ENCODE measurements around the gene KCNH1.

KCNH1 gene

DNA sequence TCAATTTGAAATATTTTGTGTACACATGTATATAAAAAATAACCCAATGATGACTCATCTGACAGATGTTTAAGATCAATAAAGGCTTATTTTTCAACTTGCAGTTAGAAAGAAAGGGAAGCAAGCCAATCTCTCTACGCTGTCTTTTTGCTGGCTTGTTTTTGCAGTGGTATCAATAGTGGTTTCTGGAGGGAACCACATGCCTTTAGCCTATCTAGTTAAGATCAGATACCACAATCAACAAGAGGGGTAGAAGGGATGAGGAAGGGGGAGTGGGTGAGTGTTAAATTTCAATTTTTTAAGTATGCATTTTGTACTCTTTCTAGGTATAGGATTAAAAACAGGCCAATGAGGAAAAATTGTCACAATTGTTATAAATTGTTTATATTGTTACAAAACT lies 276.2 kb downstream of the KCNH1 start:
- H2BK120ac ChIP-seq (ENCODE audit: low read depth, low read length), result no peak overlapping the region
- no peak overlapping the region for H4K8ac ChIP-seq (ENCODE audit: low read depth, low read length)
- H2AK5ac ChIP-seq (ENCODE audit: low read depth, low read length), result no peak overlapping the region
- H3K23ac ChIP-seq (ENCODE audit: low read depth, low read length, poor library complexity), result no peak overlapping the region
- H3K79me1 ChIP-seq (ENCODE audit: low read depth, low read length), result no peaks in the 10 kb centered on the region
- H3K14ac ChIP-seq (ENCODE audit: low read length), result no peak overlapping the region
- H3K18ac ChIP-seq (ENCODE audit: low read length), result no peak overlapping the region
- H2BK15ac ChIP-seq (ENCODE audit: low read length), result no peak overlapping the region
- no peak overlapping the region for H2BK5ac ChIP-seq (ENCODE audit: low read length)
- H3K9ac ChIP-seq (ENCODE audit: low read depth, low read length, poor library complexity), result no peak overlapping the region
- H3K4ac ChIP-seq (ENCODE audit: low read length), result no peak overlapping the region
- H2BK12ac ChIP-seq (ENCODE audit: low read length), result no peak overlapping the region
- H3K4me3 ChIP-seq (ENCODE audit: low read length in 2 of 2), result no peak overlapping the region
- no peaks in the 10 kb centered on the region for H3K36me3 ChIP-seq (replicated peaks in 1 of 2; ENCODE audit: control insufficient read depth in 2 of 2, insufficient read depth in 2 of 2, low read length in 2 of 2)
- H2AFZ ChIP-seq (ENCODE audit: low read length), result no peak overlapping the region
- DNase-seq (ENCODE audit: low spot score), result no peak
- H4K91ac ChIP-seq (ENCODE audit: low read depth, low read length, poor library complexity), result no peak overlapping the region
- H3K4me1 ChIP-seq (ENCODE audit: control insufficient read depth in 2 of 2, insufficient read depth in 1 of 2, low read depth in 1 of 2, low read length in 2 of 2), result peaks cover 0 to 11% of the 10 kb centered on the region in 2 donors
- H3K27me3 ChIP-seq (ENCODE audit: control insufficient read depth in 3 of 3, insufficient read depth in 3 of 3, low read depth in 1 of 3, low read length in 3 of 3), result no peaks in the 10 kb centered on the region
- no peak overlapping the region for H3K27ac ChIP-seq (replicated peaks; ENCODE audit: low read length)
- no CpG with 5 or more reads among the region's 1 CpG for WGBS, 2 donors (ENCODE audit: extremely low coverage in 2 of 2, insufficient read length in 2 of 2, insufficient replicate concordance in 1 of 2)
- H3K4me2 ChIP-seq (ENCODE audit: insufficient read depth, low read length, poor library complexity, severe bottlenecking), result no peak overlapping the region
- no peaks in the 10 kb centered on the region for H3K9me3 ChIP-seq (replicated peaks in 1 of 2; ENCODE audit: control insufficient read depth in 2 of 2, insufficient read depth in 1 of 2, low read depth in 1 of 2, low read length in 2 of 2)

DNA sequence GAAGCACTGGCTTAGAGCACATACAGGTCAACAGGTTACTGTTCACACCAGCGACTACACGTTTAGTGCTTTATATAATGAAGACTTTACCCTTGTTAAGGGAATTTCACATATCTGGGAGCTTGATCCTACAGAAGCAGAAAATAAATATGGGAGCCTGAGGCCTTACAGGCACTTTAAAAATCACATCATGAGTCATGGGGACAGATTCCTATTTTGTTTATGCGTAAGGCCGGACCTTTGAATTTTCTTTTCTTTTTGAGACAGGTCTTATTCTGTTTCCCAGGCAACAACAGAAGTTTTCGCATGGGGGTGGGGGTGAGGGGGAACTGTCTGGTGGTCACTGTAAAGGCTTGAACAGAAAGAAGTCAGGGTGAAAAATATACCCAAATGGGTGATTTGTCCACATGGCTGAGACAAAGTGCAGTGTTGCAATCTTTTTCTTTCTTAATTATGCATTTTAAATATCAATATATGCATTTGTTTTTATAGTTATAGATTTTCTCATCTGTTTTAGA lies 276.7 kb downstream of the KCNH1 start:
- H3K23ac ChIP-seq (ENCODE audit: low read depth, low read length, poor library complexity), result no peak overlapping the region
- no peak overlapping the region for H3K4me2 ChIP-seq (ENCODE audit: insufficient read depth, low read length, poor library complexity, severe bottlenecking)
- H2AK5ac ChIP-seq (ENCODE audit: low read depth, low read length), result no peak overlapping the region
- no peak overlapping the region for H3K14ac ChIP-seq (ENCODE audit: low read length)
- no peak overlapping the region for H3K4ac ChIP-seq (ENCODE audit: low read length)
- H2BK12ac ChIP-seq (ENCODE audit: low read length), result no peak overlapping the region
- H3K9ac ChIP-seq (ENCODE audit: low read depth, low read length, poor library complexity), result no peak overlapping the region
- no peak overlapping the region for H2BK15ac ChIP-seq (ENCODE audit: low read length)
- no peak overlapping the region for H3K27ac ChIP-seq (replicated peaks; ENCODE audit: low read length)
- H3K36me3 ChIP-seq (replicated peaks in 1 of 2; ENCODE audit: control insufficient read depth in 2 of 2, insufficient read depth in 2 of 2, low read length in 2 of 2), result no peaks in the 10 kb centered on the region
- no peak overlapping the region for H2BK120ac ChIP-seq (ENCODE audit: low read depth, low read length)
- no peak for DNase-seq (ENCODE audit: low spot score)
- H3K4me1 ChIP-seq (ENCODE audit: control insufficient read depth in 2 of 2, insufficient read depth in 1 of 2, low read depth in 1 of 2, low read length in 2 of 2), result peaks cover 0 to 11% of the 10 kb centered on the region in 2 donors
- no peaks in the 10 kb centered on the region for H3K27me3 ChIP-seq (ENCODE audit: control insufficient read depth in 3 of 3, insufficient read depth in 3 of 3, low read depth in 1 of 3, low read length in 3 of 3)
- H2BK5ac ChIP-seq (ENCODE audit: low read length), result no peak overlapping the region
- peak overlapping the region; percentile 48 for H2AFZ ChIP-seq (ENCODE audit: low read length)
- no peak overlapping the region for H4K91ac ChIP-seq (ENCODE audit: low read depth, low read length, poor library complexity)
- no peaks in the 10 kb centered on the region for H3K9me3 ChIP-seq (replicated peaks in 1 of 2; ENCODE audit: control insufficient read depth in 2 of 2, insufficient read depth in 1 of 2, low read depth in 1 of 2, low read length in 2 of 2)
- no peak overlapping the region for H3K18ac ChIP-seq (ENCODE audit: low read length)
- H3K4me3 ChIP-seq (ENCODE audit: low read length in 2 of 2), result no peak overlapping the region
- no peaks in the 10 kb centered on the region for H3K79me1 ChIP-seq (ENCODE audit: low read depth, low read length)
- WGBS, 2 donors (ENCODE audit: extremely low coverage in 2 of 2, insufficient read length in 2 of 2, insufficient replicate concordance in 1 of 2), result no CpG with 5 or more reads among the region's 5 CpGs
- H4K8ac ChIP-seq (ENCODE audit: low read depth, low read length), result no peak overlapping the region

DNA sequence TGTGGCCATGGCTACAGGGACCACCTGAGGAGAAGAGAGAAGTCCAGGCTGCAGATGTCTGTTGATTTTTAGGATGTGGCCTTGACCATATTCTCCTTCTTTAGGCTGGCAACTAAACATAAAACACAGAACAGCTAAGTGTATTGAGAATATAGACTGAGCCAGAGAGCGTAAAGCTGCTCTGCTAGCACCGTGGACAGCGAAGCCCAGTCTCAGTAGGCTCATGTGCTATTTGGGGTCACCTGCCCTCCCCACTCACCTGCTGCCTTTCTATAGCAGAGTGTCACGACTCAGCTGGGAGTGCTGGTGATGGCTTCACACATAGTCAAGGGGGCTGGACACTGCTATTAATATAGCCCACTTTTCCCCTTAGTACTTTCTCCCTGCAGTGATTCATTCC lies 278.5 kb downstream of the KCNH1 start:
- no peak overlapping the region for H2BK120ac ChIP-seq (ENCODE audit: low read depth, low read length)
- H2AFZ ChIP-seq (ENCODE audit: low read length), result no peak overlapping the region
- no peak overlapping the region for H4K8ac ChIP-seq (ENCODE audit: low read depth, low read length)
- H2BK5ac ChIP-seq (ENCODE audit: low read length), result no peak overlapping the region
- no peak for DNase-seq (ENCODE audit: low spot score)
- H3K4me1 ChIP-seq (ENCODE audit: control insufficient read depth in 2 of 2, insufficient read depth in 1 of 2, low read depth in 1 of 2, low read length in 2 of 2), result peaks cover 0 to 11% of the 10 kb centered on the region in 2 donors
- no peak overlapping the region for H3K14ac ChIP-seq (ENCODE audit: low read length)
- no peak overlapping the region for H2AK5ac ChIP-seq (ENCODE audit: low read depth, low read length)
- no peak overlapping the region for H3K27ac ChIP-seq (replicated peaks; ENCODE audit: low read length)
- no peak overlapping the region for H3K4me2 ChIP-seq (ENCODE audit: insufficient read depth, low read length, poor library complexity, severe bottlenecking)
- H3K4me3 ChIP-seq (ENCODE audit: low read length in 2 of 2), result no peak overlapping the region
- WGBS, 2 donors (ENCODE audit: extremely low coverage in 2 of 2, insufficient read length in 2 of 2, insufficient replicate concordance in 1 of 2), result no CpG with 5 or more reads among the region's 4 CpGs
- no peaks in the 10 kb centered on the region for H3K79me1 ChIP-seq (ENCODE audit: low read depth, low read length)
- no peak overlapping the region for H2BK15ac ChIP-seq (ENCODE audit: low read length)
- no peak overlapping the region for H3K9ac ChIP-seq (ENCODE audit: low read depth, low read length, poor library complexity)
- no peak overlapping the region for H3K4ac ChIP-seq (ENCODE audit: low read length)
- H3K36me3 ChIP-seq (replicated peaks in 1 of 2; ENCODE audit: control insufficient read depth in 2 of 2, insufficient read depth in 2 of 2, low read length in 2 of 2), result no peaks in the 10 kb centered on the region
- H3K9me3 ChIP-seq (replicated peaks in 1 of 2; ENCODE audit: control insufficient read depth in 2 of 2, insufficient read depth in 1 of 2, low read depth in 1 of 2, low read length in 2 of 2), result no peaks in the 10 kb centered on the region
- no peaks in the 10 kb centered on the region for H3K27me3 ChIP-seq (ENCODE audit: control insufficient read depth in 3 of 3, insufficient read depth in 3 of 3, low read depth in 1 of 3, low read length in 3 of 3)
- no peak overlapping the region for H3K23ac ChIP-seq (ENCODE audit: low read depth, low read length, poor library complexity)
- H2BK12ac ChIP-seq (ENCODE audit: low read length), result no peak overlapping the region
- no peak overlapping the region for H3K18ac ChIP-seq (ENCODE audit: low read length)
- H4K91ac ChIP-seq (ENCODE audit: low read depth, low read length, poor library complexity), result no peak overlapping the region

DNA sequence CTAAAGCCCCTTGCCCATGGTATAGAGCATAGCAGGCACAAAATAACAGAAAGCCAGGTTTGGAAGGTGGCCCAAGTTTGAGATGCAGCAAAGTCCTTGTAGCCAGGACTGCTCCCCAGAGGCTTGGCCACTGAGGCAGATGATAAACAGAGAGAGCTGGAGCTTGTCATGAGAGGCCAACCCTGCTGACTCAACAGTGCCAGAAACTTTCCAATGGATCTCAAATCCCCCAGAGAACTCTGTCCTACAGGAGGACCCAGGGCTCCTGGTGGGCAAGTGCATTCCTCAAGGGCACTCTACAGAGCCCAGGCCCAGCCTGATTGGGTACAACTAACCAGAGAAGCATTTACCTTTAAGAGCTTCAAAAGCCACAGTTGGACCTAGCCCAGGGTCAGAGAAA lies 280.7 kb downstream of the KCNH1 start:
- H3K18ac ChIP-seq (ENCODE audit: low read length), result peak overlapping the region; percentile 27
- H3K14ac ChIP-seq (ENCODE audit: low read length), result no peak overlapping the region
- H2BK15ac ChIP-seq (ENCODE audit: low read length), result no peak overlapping the region
- H3K23ac ChIP-seq (ENCODE audit: low read depth, low read length, poor library complexity), result no peak overlapping the region
- no peak overlapping the region for H3K27ac ChIP-seq (replicated peaks; ENCODE audit: low read length)
- H3K9me3 ChIP-seq (replicated peaks in 1 of 2; ENCODE audit: control insufficient read depth in 2 of 2, insufficient read depth in 1 of 2, low read depth in 1 of 2, low read length in 2 of 2), result no peaks in the 10 kb centered on the region
- no peak overlapping the region for H2BK12ac ChIP-seq (ENCODE audit: low read length)
- H3K9ac ChIP-seq (ENCODE audit: low read depth, low read length, poor library complexity), result no peak overlapping the region
- no peak overlapping the region for H3K4me2 ChIP-seq (ENCODE audit: insufficient read depth, low read length, poor library complexity, severe bottlenecking)
- no peak overlapping the region for H4K8ac ChIP-seq (ENCODE audit: low read depth, low read length)
- H3K4ac ChIP-seq (ENCODE audit: low read length), result no peak overlapping the region
- no peaks in the 10 kb centered on the region for H3K36me3 ChIP-seq (replicated peaks in 1 of 2; ENCODE audit: control insufficient read depth in 2 of 2, insufficient read depth in 2 of 2, low read length in 2 of 2)
- H3K27me3 ChIP-seq (ENCODE audit: control insufficient read depth in 3 of 3, insufficient read depth in 3 of 3, low read depth in 1 of 3, low read length in 3 of 3), result no peaks in the 10 kb centered on the region
- no peak overlapping the region for H2AK5ac ChIP-seq (ENCODE audit: low read depth, low read length)
- H2AFZ ChIP-seq (ENCODE audit: low read length), result no peak overlapping the region
- peaks cover 0 to 11% of the 10 kb centered on the region in 2 donors for H3K4me1 ChIP-seq (ENCODE audit: control insufficient read depth in 2 of 2, insufficient read depth in 1 of 2, low read depth in 1 of 2, low read length in 2 of 2)
- H3K79me1 ChIP-seq (ENCODE audit: low read depth, low read length), result no peaks in the 10 kb centered on the region
- no peak overlapping the region for H2BK5ac ChIP-seq (ENCODE audit: low read length)
- H4K91ac ChIP-seq (ENCODE audit: low read depth, low read length, poor library complexity), result no peak overlapping the region
- no peak overlapping the region for H3K4me3 ChIP-seq (ENCODE audit: low read length in 2 of 2)
- no peak overlapping the region for H2BK120ac ChIP-seq (ENCODE audit: low read depth, low read length)
- DNase-seq (ENCODE audit: low spot score), result no peak

Measured in neuronal stem cell (in vitro differentiated cells).